Stimulated activated CD8-positive, alpha-beta memory T cell treated with anti-CD3 and anti-CD28 coated beads, Interleukin-4, amount 100 ng/mL, for 24 hours (primary cell): Measurements from ENCODE around the gene ADIPOR2.

Source experiments
- DNase-seq: peaks from one replicate; pipeline ENCODE4 v3.0.0-alpha.2; 2020; ENCODE audit warnings: low read depth

ADIPOR2 gene

DNA sequence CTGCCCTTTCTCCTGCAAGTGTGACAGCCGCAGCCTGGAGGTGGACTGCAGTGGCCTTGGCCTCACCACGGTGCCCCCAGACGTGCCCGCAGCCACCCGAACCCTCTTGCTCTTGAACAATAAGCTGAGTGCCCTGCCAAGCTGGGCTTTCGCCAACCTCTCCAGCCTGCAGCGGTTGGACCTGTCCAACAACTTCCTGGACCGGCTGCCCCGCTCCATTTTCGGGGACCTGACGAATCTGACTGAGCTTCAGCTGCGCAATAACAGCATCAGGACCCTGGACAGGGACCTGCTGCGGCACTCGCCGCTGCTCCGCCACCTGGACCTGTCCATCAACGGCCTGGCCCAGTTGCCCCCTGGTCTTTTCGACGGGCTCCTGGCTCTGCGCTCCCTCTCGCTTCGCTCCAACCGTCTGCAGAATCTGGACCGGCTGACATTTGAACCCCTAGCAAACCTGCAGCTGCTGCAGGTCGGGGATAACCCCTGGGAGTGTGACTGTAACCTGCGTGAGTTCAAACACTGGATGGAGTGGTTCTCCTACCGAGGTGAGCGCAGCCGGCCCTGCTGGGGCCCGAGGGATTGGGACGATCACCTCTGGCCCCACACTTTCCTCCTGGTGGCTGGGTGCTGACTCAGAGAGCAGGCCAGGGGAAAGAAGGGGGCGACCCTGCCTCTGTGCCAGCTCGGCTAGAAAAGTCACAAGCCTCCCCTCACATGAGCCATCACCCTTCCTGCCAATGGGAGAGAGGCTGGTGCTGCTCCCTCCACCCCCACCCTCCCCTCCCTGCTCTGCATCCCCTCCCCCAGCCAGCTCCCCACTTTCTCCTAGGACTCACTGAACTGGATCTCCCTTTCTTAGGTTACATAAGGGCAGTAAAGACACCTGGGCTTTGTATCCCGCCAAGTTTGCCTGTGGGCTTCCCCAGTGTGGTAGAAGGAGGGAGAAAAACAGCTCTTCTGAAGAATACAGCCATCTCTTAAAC is 140.4 kb downstream of the ADIPOR2 start:
- no peak for DNase-seq

DNA sequence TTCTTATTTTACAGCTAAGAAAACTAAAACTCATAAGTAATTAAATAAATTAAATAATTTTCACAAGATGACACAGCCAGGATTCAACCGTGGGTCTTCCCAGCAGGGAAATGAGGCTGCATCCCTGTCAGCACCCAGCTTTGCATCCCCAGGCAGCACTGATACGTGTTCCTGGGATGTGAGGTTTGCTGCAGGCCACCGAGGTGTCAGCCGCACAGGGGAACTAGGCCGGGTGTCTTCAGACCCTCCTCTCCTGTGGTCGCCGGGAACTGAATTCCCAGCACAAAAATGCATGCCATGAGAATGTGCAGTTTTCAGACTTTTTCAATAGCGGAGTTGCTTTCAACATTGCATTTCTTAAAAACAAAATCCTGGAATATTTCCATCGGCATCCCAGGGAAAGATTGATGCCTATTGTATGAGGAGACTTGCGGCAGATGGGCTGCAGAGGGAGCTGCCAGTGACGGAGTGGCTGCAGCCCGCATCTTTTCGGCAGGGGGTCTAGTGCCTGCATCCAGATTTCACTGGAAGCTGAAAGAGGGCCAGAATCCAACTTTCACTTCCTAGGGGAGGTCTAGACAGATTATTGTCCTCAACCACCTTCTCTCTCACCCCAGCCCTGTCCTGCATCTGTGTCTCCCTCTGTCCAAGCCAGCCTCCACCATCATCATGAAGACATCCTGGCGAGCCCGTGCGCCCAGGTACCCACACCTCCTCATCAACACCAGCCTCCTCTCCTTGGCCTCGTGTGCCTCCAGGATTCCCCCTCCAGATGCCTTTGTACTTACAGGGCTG is 142.1 kb downstream of the ADIPOR2 start:
- no peak for DNase-seq

DNA sequence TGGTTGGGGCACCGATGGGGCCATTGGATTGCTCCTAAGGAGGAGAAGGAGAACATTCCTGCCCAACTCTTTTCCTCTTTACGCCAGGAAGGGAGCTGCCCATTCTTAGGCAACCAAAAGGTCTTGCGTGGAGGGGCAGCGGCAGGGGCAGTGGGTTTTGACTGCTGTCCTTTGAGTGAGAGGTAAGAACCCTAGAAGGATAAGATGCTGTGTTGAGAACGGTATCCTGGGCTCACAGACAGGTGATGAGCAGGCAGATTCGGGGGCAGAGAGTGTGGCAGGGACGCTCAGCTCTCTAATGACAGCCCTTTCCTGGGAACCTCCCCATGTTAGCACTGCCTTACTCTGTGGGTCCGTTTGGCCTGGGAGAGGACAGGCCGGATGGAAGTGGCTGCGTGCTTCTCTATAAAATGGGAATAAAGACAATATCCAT is 142.7 kb downstream of the ADIPOR2 start:
- no peak for DNase-seq

DNA sequence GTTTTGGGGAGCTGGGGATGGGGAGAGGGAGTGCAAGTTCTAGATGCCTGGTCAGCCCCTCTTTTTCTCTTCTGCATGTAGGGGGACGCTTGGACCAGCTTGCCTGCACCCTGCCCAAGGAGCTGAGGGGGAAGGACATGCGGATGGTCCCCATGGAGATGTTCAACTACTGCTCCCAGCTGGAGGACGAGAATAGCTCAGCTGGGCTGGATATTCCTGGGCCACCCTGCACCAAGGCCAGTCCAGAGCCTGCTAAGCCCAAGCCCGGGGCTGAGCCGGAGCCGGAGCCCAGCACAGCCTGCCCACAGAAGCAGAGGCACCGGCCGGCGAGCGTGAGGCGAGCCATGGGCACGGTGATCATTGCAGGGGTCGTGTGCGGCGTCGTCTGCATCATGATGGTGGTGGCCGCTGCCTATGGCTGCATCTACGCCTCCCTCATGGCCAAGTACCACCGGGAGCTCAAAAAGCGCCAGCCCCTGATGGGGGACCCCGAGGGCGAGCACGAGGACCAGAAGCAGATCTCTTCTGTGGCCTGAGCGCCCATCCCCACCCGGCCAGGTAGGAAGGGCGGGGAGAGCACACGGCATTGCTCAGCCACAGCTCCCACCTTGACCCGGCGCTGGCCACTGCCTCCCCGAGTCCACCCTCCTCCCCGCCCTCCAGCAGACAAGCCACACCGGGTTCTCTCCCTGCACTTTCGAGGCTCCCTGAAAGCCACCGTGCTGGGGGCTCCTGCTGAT is 143.5 kb downstream of the ADIPOR2 start:
- DNase-seq = no peak

DNA sequence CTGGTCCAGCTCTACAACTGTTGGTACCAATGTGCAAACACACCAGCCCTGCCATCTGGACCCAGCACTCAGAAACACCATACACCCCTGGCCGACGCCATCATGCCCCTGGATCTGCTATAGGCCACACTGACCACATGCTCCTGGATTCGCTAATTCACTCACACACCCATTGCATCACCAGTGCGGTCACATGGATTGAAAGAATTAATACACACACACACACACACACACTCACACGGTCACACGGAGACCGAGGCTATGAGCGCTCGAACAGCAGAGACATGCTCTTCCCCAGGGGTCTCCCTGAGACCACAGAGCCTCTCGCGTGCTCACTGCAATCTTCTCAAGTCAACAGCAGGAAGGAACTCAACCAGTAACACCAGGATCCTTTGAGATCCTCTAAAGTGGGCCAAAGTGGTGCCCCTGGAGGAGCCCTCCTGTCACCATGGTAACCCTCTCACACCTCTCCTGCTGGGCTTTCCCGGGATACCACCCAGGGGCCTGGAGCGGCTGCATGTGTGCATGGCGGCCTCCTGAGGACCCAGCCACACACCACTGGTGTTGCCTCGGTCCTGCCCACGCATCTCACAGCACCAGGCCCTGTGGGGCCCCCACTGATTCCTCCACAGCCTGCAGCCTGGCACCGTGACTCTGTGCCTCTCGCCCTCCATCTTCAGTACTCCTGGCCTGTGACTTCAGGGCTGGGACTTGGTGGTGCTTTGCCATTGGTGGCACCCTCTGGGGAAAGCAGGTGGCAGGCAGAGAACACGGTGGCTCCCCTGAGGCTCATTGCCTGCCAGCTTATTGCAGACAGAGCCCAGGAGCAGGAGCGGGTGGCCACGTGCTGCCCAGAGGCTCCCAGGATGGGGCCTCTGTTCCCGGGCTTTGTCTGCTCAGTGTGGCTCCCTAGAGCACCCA is 144.6 kb downstream of the ADIPOR2 start:
- no peak for DNase-seq

DNA sequence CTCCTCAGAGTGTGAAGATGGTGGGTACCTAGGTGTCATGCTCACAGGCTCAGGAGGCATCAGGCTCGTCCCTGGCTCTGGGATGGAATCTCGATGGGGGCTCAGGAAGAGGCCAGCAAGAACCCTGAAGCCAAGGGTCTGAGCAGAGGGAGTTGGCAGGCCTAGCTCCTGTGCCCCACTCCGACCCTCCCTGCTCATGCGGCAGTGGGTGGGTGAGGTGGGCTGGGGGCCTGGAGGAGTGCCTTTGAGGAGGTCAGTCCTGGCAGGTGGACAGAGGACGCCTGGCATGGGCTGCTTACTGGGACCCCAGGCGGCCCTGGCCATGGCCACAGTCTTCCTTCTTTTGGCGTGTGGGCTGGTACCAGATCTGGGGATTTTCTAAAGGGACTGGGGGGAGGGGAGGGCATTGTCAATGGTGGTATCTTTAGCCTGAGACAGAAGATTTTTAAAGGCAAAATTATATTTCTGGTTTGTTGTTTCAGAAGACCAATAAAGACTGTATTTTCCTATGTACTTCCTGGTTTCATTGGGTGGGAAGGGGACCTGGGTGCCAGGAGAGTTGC is 145.5 kb downstream of the ADIPOR2 start:
- no peak for DNase-seq

DNA sequence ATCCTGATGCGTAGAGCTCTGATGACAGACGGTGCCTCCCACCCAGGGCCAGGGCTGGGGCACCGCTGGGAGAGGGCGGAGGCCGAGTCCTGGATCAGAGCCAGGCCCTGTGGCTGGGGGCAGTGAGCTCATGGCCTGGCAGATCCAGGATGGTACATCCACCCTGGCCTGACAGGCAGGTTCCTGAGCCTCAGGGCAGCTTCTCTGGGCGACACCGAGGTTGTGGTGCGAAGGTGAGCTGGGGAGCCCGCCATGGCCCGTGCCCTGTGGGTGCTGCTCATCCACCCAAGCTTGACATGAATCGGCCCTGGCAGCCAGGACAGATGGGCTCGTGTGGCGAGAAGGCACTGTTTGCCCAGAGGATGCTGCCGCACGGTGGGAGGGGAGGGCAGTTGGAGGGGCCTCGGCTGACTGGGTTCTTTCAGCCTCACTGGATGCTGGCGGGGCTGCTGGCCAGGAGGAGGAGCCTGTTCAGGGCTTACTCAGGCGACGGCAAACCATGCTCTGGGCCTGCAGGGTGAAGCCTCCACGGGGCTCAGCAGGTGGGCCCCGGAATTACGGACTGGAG is 146.1 kb downstream of the ADIPOR2 start:
- no peak for DNase-seq

DNA sequence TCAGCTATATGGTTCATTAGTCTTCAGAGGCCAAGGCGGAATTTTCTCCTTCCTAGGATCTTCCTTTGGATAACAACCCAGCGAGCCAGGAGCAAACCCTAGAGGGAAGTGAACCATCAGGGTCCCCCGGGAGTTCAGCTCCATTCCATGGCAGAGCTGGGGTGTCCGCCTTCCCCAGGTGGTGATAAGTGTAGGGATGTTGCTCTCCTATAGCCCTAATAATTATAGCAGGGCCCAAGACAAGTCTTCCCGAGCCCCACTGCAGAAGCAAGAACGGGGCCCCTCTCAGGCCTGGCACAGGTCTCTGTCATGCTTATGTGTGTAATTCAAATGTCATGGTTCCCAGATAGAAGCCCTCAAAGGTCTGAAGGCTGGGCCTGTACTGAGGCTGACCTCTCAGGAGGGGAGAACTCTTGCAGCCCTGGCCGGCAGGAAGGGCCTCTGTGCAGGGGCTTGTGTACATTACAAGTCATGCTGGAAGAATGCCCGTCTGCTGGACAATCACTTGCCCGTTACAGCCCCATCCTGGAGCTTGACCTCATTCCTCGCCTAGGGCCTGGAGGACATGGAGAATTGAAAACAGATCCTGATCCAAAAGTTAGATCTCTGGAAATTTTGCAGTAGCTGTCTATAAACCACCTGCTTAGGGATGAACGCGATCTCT is 146.8 kb downstream of the ADIPOR2 start:
- DNase-seq = no peak
